ENCODE data around the gene IDI1.

The IDI1 gene

DNA sequence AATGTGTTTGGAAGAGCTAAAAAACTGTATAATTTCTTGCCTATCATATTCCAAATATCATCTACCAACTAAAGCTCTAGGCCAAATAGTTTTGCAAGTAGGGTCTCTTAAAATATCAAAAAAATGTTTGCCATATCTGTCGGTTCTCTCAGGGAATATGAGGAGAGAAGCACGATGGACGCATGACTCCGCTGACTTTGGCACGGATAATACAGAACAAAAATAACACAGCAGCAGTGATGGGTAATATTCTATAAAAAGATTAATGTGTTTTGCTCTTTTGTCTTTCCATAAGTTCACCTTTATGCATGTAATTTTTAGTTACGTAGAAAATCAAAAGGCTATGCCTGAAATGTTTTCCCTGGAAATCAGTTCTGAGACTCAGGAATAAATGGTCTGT, 22.3 kb downstream of the IDI1 start:
- no peak overlapping the region for H3K4me3 ChIP-seq (replicated peaks; ENCODE audit: insufficient read depth, low read length)
- no peaks in the 10 kb centered on the region for H3K27me3 ChIP-seq (ENCODE audit: insufficient read depth, poor library complexity, severe bottlenecking)
- TF ChIP-seq REST (IDR thresholded peaks at IDR 0.05; ENCODE audit: insufficient replicate concordance, low read depth), result no peak
- no peak for TF ChIP-seq SPI1 (IDR thresholded peaks at IDR 0.05; ENCODE audit: borderline replicate concordance, low read depth)
- TF ChIP-seq GABPA (IDR thresholded peaks at IDR 0.05; ENCODE audit: low read depth), result no peak
- TF ChIP-seq POLR2AphosphoS5 (IDR thresholded peaks at IDR 0.05; ENCODE audit: low read depth), result no peak
- TF ChIP-seq, protein P1, sequence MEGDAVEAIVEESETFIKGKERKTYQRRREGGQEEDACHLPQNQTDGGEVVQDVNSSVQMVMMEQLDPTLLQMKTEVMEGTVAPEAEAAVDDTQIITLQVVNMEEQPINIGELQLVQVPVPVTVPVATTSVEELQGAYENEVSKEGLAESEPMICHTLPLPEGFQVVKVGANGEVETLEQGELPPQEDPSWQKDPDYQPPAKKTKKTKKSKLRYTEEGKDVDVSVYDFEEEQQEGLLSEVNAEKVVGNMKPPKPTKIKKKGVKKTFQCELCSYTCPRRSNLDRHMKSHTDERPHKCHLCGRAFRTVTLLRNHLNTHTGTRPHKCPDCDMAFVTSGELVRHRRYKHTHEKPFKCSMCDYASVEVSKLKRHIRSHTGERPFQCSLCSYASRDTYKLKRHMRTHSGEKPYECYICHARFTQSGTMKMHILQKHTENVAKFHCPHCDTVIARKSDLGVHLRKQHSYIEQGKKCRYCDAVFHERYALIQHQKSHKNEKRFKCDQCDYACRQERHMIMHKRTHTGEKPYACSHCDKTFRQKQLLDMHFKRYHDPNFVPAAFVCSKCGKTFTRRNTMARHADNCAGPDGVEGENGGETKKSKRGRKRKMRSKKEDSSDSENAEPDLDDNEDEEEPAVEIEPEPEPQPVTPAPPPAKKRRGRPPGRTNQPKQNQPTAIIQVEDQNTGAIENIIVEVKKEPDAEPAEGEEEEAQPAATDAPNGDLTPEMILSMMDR (IDR thresholded peaks at IDR 0.05; ENCODE audit: insufficient read depth, low read length), result no peak
- no peak for DNase-seq (ENCODE audit: low read depth in 1 of 2, low spot score in 1 of 2)
- H3K27ac ChIP-seq (replicated peaks), result no peak overlapping the region

- H3K27me3 ChIP-seq (ENCODE audit: insufficient read depth, poor library complexity, severe bottlenecking), result no peaks in the 10 kb centered on the region
- H3K27ac ChIP-seq (replicated peaks), result no peak within 1 kb of the TSS
- no peak within 1 kb of the TSS for H3K4me3 ChIP-seq (replicated peaks; ENCODE audit: insufficient read depth, low read length)
- TF ChIP-seq SPI1 (IDR thresholded peaks at IDR 0.05; ENCODE audit: borderline replicate concordance, low read depth) (no peak), GABPA (IDR thresholded peaks at IDR 0.05; ENCODE audit: low read depth) (no peak), POLR2AphosphoS5 (IDR thresholded peaks at IDR 0.05; ENCODE audit: low read depth) (no peak), REST (IDR thresholded peaks at IDR 0.05; ENCODE audit: insufficient replicate concordance, low read depth) (no peak)
- TF ChIP-seq, protein P1 (IDR thresholded peaks at IDR 0.05; ENCODE audit: insufficient read depth, low read length), result no peak
- DNase-seq (ENCODE audit: low read depth in 1 of 2, low spot score in 1 of 2), result no peak
These were observed 23.2 kb downstream of the IDI1 start, which contains the start of gene IDI2 for GRCh38 chr10:1025683-1026082. TSS of gene IDI2 (minus strand) at chr10:1025859. CDS start at chr10:1024723, 1,136 bp downstream.

GRCh38 chr10:1024103-1024502, 24.8 kb downstream of the IDI1 start:
- Histone ChIP-seq H3K4me3 (replicated peaks; ENCODE audit: insufficient read depth, low read length) (no peak overlapping the region), H3K27ac (replicated peaks) (no peak overlapping the region), H3K27me3 (ENCODE audit: insufficient read depth, poor library complexity, severe bottlenecking) (no peaks in the 10 kb centered on the region)
- TF ChIP-seq, protein P1 (IDR thresholded peaks at IDR 0.05; ENCODE audit: insufficient read depth, low read length), result no peak
- no peak for TF ChIP-seq GABPA (IDR thresholded peaks at IDR 0.05; ENCODE audit: low read depth)
- TF ChIP-seq SPI1 (IDR thresholded peaks at IDR 0.05; ENCODE audit: borderline replicate concordance, low read depth), result no peak
- no peak for TF ChIP-seq POLR2AphosphoS5 (IDR thresholded peaks at IDR 0.05; ENCODE audit: low read depth)
- TF ChIP-seq REST (IDR thresholded peaks at IDR 0.05; ENCODE audit: insufficient replicate concordance, low read depth), result no peak
- no peak for DNase-seq (ENCODE audit: low read depth in 1 of 2, low spot score in 1 of 2)

Data from HL-60 (cell line).